Psoas muscle (tissue), 8 donors: ENCODE results near the gene CCDC92B. TPM values are rescaled to one million over a fixed set of nuclear protein-coding genes. Genes with fewer than 3 reads are reported as not detected.
A peak's percentile ranks its signal among the peaks of the same experiment; 100 is the strongest.
"Not testable (repeated sequence)": the region's sequence is repeated elsewhere in the genome, so short reads cannot be mapped to it uniquely, and the experiment has no call there.

Experiments
- ATAC-seq, 4 donors: fragments of 200-7000 bp; cut with Tn5 transposase; one replicate each; pipeline ENCODE4 v1.9.1; 2020; ENCODE audit warnings: moderate library complexity in 3 of 4, mild to moderate bottlenecking in 2 of 4
- DNase-seq, 2 donors: peaks; one replicate each; pipeline ENCODE4 v3.0.0-alpha.2; 2020
- H3K27ac ChIP-seq: fragments of 200-600 bp; one replicate; pipeline ENCODE4 v1.8.0; 2022
- H3K27me3 ChIP-seq, 3 donors: fragments of 200-600 bp in 1 of 3; one replicate each; pipeline versions ENCODE4 v1.6.1 to v1.8.0; 2013 to 2022; ENCODE audit warnings: low read length in 2 of 3, mild to moderate bottlenecking in 2 of 3, moderate library complexity in 1 of 3; ENCODE audit not compliant: insufficient read depth in 3 of 3
- H3K36me3 ChIP-seq, 2 donors: fragments of 200-600 bp in 1 of 2; one replicate each; pipeline versions ENCODE4 v1.6.1 to v1.8.0; 2013 to 2022; ENCODE audit warnings: low read depth in 1 of 2, mild to moderate bottlenecking in 1 of 2, moderate library complexity in 1 of 2; ENCODE audit not compliant: insufficient read depth in 1 of 2
- H3K4me1 ChIP-seq: fragments of 200-600 bp; one replicate; pipeline ENCODE4 v1.8.0; 2022
- H3K4me3 ChIP-seq: fragments of 200-600 bp; one replicate; pipeline ENCODE4 v1.8.0; 2022; ENCODE audit warnings: mild to moderate bottlenecking
- H3K9me3 ChIP-seq: fragments of 200-600 bp; one replicate; pipeline ENCODE4 v1.8.0; 2022
- WGBS, 3 donors: extraction: QIAGEN DNeasy Blood & Tissue Kit; methylation state at CpG; one replicate each; pipeline versions ENCODE4 v1.1.6 to v1.1.7; 2013; 5-methylcytosine and 5-hydroxymethylcytosine counted together
- intact Hi-C, 2 donors: fragments of 100-400 bp; cut with DNase I; formaldehyde crosslinking; loops; one replicate each; pipeline versions ENCODE4 v1.11.0 to v1.14.2; 2022
- polyA plus RNA-seq, 3 donors: library from polyadenylated mRNA; stranded (reverse); fragments of 200-250 nt; gene quantifications; one replicate each; pipeline ENCODE4 v1.2.3, GENCODE V29; 2013
- total RNA-seq, 4 donors: library from RNA; stranded (reverse); fragmentation: NEBNext Ultra II Directional in 2 of 4; extraction: Animal tissue kit (Norgen Biotek cat#: 25700) in 2 of 4; gene quantifications; one replicate each; pipeline versions ENCODE4 v1.2.1 to v1.2.4, GENCODE V29; 2021 to 2023
- TF ChIP-seq, protein P1 (sequence below): fragments of 200-600 bp; IDR thresholded peaks from one replicate; pipeline ENCODE4 v1.8.0; 2022; ENCODE audit warnings: antibody characterized with exemption
- donor health status: healthy with polysubstance abuse.
- donor health status: DM: no; HTN: no; CAD: no; lungs with moderate emphysema.
- donor health status: Bipolar disorder and iron deficiency.
- donor health status: healthy.
- donor health status: DM: yes; HTN: yes; CAD: no.
- donor health status: DM: no; HTN: no; CAD: no.
- donor health status: DM: no; HTN: no; CAD: no.
- donor health status: DM: yes; HTN: yes; CAD: no.

Gene CCDC92B
- total and polyA plus RNA-seq, 7 donors: 0.01 to 0.23 (median 0.07) TPM; not detected in 3

GRCh38 chr17:2792366-2793169 is 43.1 kb upstream of the CCDC92B start:
- DNase-seq: no peak
- Histone ChIP-seq H3K27ac (no peak overlapping the region), H3K4me3 (no peak overlapping the region), H3K36me3 (no peaks in the 10 kb centered on the region), H3K9me3 (no peaks in the 10 kb centered on the region), H3K4me1 (no peaks in the 10 kb centered on the region), H3K27me3 (peaks cover 0 to 37% (median 6%) of the 10 kb centered on the region in 3 donors)
- TF ChIP-seq, protein P1, sequence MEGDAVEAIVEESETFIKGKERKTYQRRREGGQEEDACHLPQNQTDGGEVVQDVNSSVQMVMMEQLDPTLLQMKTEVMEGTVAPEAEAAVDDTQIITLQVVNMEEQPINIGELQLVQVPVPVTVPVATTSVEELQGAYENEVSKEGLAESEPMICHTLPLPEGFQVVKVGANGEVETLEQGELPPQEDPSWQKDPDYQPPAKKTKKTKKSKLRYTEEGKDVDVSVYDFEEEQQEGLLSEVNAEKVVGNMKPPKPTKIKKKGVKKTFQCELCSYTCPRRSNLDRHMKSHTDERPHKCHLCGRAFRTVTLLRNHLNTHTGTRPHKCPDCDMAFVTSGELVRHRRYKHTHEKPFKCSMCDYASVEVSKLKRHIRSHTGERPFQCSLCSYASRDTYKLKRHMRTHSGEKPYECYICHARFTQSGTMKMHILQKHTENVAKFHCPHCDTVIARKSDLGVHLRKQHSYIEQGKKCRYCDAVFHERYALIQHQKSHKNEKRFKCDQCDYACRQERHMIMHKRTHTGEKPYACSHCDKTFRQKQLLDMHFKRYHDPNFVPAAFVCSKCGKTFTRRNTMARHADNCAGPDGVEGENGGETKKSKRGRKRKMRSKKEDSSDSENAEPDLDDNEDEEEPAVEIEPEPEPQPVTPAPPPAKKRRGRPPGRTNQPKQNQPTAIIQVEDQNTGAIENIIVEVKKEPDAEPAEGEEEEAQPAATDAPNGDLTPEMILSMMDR: no peak
- ATAC-seq: no peak
- 60 to 64% (median 61%) methylated on average over 24 of the region's 24 CpGs for WGBS, 3 donors
- intact Hi-C loops: no loop called here

DNA sequence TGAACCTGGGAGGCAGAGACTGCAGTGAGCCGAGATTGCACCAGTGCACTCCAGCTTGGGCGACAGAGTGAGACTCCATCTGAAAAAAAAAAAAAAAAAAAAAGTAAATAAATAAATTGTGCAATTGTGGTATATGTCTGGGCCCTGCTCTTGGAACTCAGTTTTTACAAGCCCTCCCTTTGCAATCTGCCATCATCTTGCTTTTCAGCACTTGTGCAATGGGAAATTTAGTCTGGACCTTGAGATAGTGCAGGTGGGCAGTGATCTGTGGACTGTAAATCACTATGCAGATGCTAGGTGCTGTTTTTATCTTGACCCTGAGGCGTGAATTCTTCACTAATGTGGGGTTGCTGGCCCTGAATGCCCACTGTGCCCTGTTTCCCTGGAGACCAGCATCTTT is 40.2 kb upstream of the CCDC92B start:
- Histone ChIP-seq H3K36me3 (no peaks in the 10 kb centered on the region), H3K27ac (no peak overlapping the region), H3K9me3 (no peaks in the 10 kb centered on the region), H3K27me3 (peaks cover 0 to 16% (median 5%) of the 10 kb centered on the region in 3 donors), H3K4me1 (no peaks in the 10 kb centered on the region), H3K4me3 (no peak overlapping the region)
- 57 to 75% (median 73%) methylated on average over 3 of the region's 3 CpGs for WGBS, 3 donors
- intact Hi-C loops: no loop called here
- DNase-seq: no peak
- no peak for ATAC-seq
- TF ChIP-seq, protein P1: no peak

GRCh38 chr17:2786176-2786881 is 36.9 kb upstream of the CCDC92B start:
- H3K36me3 ChIP-seq: no peaks in the 10 kb centered on the region
- H3K27ac ChIP-seq: no peak overlapping the region
- no peaks in the 10 kb centered on the region for H3K4me1 ChIP-seq
- intact Hi-C loops: no loop called here
- peaks cover 0 to 16% (median 7%) of the 10 kb centered on the region in 3 donors for H3K27me3 ChIP-seq
- peaks cover 5% of the 10 kb centered on the region for H3K9me3 ChIP-seq
- peak in 3 of 4 donors; percentile 50 to 63 (median 62) for ATAC-seq
- TF ChIP-seq, protein P1: peak; percentile 34
- H3K4me3 ChIP-seq: no peak overlapping the region
- WGBS, 3 donors: 27 to 34% (median 28%) methylated on average over 18 to 21 of the region's 21 CpGs
- peak; percentile 72 to 83 for DNase-seq

DNA sequence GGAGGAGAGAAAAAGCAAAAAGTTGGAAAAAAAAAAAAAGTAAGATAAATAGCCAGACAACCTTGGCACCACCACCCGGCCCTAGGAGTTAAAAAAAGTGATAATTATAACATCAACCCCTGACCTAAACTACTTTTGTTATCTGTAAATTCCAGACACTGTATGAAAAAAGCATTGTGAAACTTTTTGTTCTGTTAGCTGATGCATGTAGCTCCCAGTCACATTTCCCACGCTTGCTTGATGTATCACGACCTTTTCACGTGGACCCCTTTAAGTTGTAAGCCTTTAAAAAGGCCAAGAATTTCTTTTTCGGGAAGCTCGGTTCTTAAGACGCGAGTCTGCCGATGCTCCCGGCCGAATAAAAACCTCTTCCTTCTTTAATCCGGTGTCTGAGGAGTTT is 35.9 kb upstream of the CCDC92B start:
- DNase-seq, ATAC-seq: not testable (repeated sequence)

GRCh38 chr17:2784864-2785263 is 35.4 kb upstream of the CCDC92B start:
- Histone ChIP-seq H3K4me1 (no peaks in the 10 kb centered on the region), H3K9me3 (peaks cover 5% of the 10 kb centered on the region), H3K27ac (no peak overlapping the region), H3K4me3 (no peak overlapping the region), H3K36me3 (no peaks in the 10 kb centered on the region), H3K27me3 (peaks cover 0 to 9% (median 5%) of the 10 kb centered on the region in 3 donors)
- no peak for DNase-seq
- intact Hi-C loops: no loop called here
- WGBS, 3 donors: 82 to 84% (median 83%) methylated on average over 8 of the region's 8 CpGs
- ATAC-seq: no peak
- TF ChIP-seq, protein P1: no peak

More for the DNA sequence above, 35.9 kb upstream of the CCDC92B start:
- H3K27me3 ChIP-seq, H3K4me1 ChIP-seq, H3K4me3 ChIP-seq, H3K27ac ChIP-seq, H3K36me3 ChIP-seq, H3K9me3 ChIP-seq, intact Hi-C loops: not testable (repeated sequence)
- WGBS, 3 donors: 79 to 84% (median 81%) methylated on average over 12 of the region's 12 CpGs
